K562 (cell line): Measurements from ENCODE around the gene CNDP1. TPM values are rescaled to one million over a fixed set of nuclear protein-coding genes. Genes with fewer than 3 reads are reported as not detected.

ENCODE experiments used
- ATAC-seq: fragments of 200-7000 bp; cut with Tn5 transposase; 3 replicates; pipeline ENCODE4 v1.9.1; 2020; ENCODE audit warnings: moderate library complexity
- BruUV-seq: library from RNA; stranded (reverse); fragments of 400-500 nt; replicated peaks from 2 replicates; lab custom pipeline; 2021; lab: Mats Ljungman, UMichigan
- CTCF ChIA-PET: fragments of 300-600 bp; formaldehyde crosslinking; extraction: SDS; loops from one replicate; lab custom pipeline; 2021; ENCODE audit warnings: low intra/inter-chr PET ratio; lab: Yijun Ruan, JAX
- POLR2A ChIA-PET: fragments of 300-600, 350-650 bp; sonication (Branson Sonifier 250); formaldehyde crosslinking; extraction: SDS; loops from one replicate; lab custom pipeline; 2021; ENCODE audit warnings: antibody characterized with exemption, inconsistent platforms; lab: Yijun Ruan, JAX
- DNase-seq, 4 experiments: peaks; one replicate each; pipeline versions ENCODE4 v3.0.0 to v3.0.0-alpha.2; 2011 to 2018; ENCODE audit warnings: low spot score in 3 of 4, mixed read lengths in 3 of 4; ENCODE audit errors: extremely low read depth in 1 of 4
- FAIRE-seq: peaks from 2 replicates; lab custom pipeline; 2011; peaks lifted over from hg19 to GRCh38; lab: Jason Lieb, UNC
- H2AFZ ChIP-seq: 2 replicates; pipeline ENCODE4 v1.6.0; 2011; ENCODE audit warnings: low read depth, low read length, control low read depth, inconsistent platforms
- H3K27ac ChIP-seq: fragments of 200-600 bp; 3 replicates; pipeline ENCODE4 v1.8.0; 2011; ENCODE audit warnings: low read depth, mild to moderate bottlenecking, control low read depth, inconsistent platforms, low read length, moderate library complexity, mixed read lengths; ENCODE audit errors: extremely low read depth
- H3K27me3 ChIP-seq, 2 experiments: fragments of 300-600 bp in 1 of 2; 2 replicates in 1 of 2; 3 replicates in 1 of 2; pipeline versions ENCODE4 v1.6.0 to v1.8.0; 2011; ENCODE audit warnings: inconsistent platforms in 2 of 2, low read length in 2 of 2, mild to moderate bottlenecking in 1 of 2, mixed read lengths in 1 of 2, moderate library complexity in 1 of 2; ENCODE audit not compliant: control insufficient read depth in 2 of 2, insufficient read depth in 2 of 2
- H3K36me3 ChIP-seq: fragments of 300-600 bp; 3 replicates; pipeline ENCODE4 v1.8.0; 2011; ENCODE audit warnings: mild to moderate bottlenecking, low read length, inconsistent platforms; ENCODE audit not compliant: control insufficient read depth, insufficient read depth
- H3K4me1 ChIP-seq, 2 experiments: fragments of 200-600 bp in 1 of 2; replicated peaks in 1 of 2; 2 replicates in 1 of 2; 3 replicates in 1 of 2; pipeline versions ENCODE4 v1.5.1 to v1.8.0; 2011; ENCODE audit warnings: inconsistent platforms in 2 of 2, low read length in 2 of 2, mild to moderate bottlenecking in 1 of 2, mixed read lengths in 1 of 2, moderate library complexity in 1 of 2; ENCODE audit not compliant: control insufficient read depth in 2 of 2, insufficient read depth in 2 of 2
- H3K4me2 ChIP-seq: 2 replicates; pipeline ENCODE4 v1.6.1; 2011; ENCODE audit warnings: low read length, control low read depth, inconsistent platforms, mixed read lengths; ENCODE audit not compliant: insufficient read depth
- H3K4me3 ChIP-seq: fragments of 200-600 bp; sonication (generic), shearing (Covaris generic); 2 replicates; pipeline ENCODE4 v1.5.1; 2016; ENCODE audit warnings: control low read depth, inconsistent platforms
- H3K79me2 ChIP-seq: fragments of 200-600 bp; 3 replicates; pipeline ENCODE4 v1.8.0; 2011; ENCODE audit warnings: low read length, inconsistent platforms; ENCODE audit not compliant: control insufficient read depth, insufficient read depth
- H3K9ac ChIP-seq, 2 experiments: 2 replicates each; pipeline versions ENCODE4 v1.6.0 to v1.6.1; 2011; ENCODE audit warnings: low read depth in 2 of 2, low read length in 2 of 2, control low read depth in 1 of 2, inconsistent platforms in 1 of 2, mild to moderate bottlenecking in 1 of 2, mixed read lengths in 1 of 2; ENCODE audit not compliant: insufficient read depth in 1 of 2
- H3K9me1 ChIP-seq: one replicate; pipeline ENCODE4 v1.6.0; 2011; ENCODE audit warnings: inconsistent platforms, mild to moderate bottlenecking, low read length, moderate library complexity; ENCODE audit not compliant: control insufficient read depth, insufficient read depth
- H3K9me3 ChIP-seq: replicated peaks from 2 replicates; pipeline ENCODE4 v1.5.1; 2011; ENCODE audit warnings: low read depth, low read length, inconsistent platforms; ENCODE audit not compliant: control insufficient read depth, insufficient read depth
- H4K20me1 ChIP-seq: replicated peaks from 2 replicates; pipeline ENCODE4 v1.6.1; 2011; ENCODE audit warnings: low read length, inconsistent platforms, mixed read lengths; ENCODE audit not compliant: control insufficient read depth, insufficient read depth
- CHD4 ChIP-seq: fragments of 200-600 bp; sonication (generic); IDR thresholded peaks from 3 replicates; pipeline ENCODE4 v1.6.1; 2012; ENCODE audit warnings: low read depth, mild to moderate bottlenecking, mixed read lengths, low read length, inconsistent platforms; ENCODE audit not compliant: insufficient read depth, insufficient replicate concordance, poor library complexity, severe bottlenecking
- EGR1 ChIP-seq: fragments of 450-650 bp; conservative IDR thresholded peaks from 2 replicates; pipeline ENCODE4 v1.6.1; 2017; ENCODE audit warnings: mild to moderate bottlenecking
- WGBS: fragments of 100-300 bp; shearing (Covaris generic); methylation state at CpG from one replicate; pipeline ENCODE4 v1.1.6; 2016; ENCODE audit warnings: low coverage, mixed read lengths; ENCODE audit not compliant: insufficient coverage; ENCODE audit errors: missing lambda C conversion rate; 5-methylcytosine and 5-hydroxymethylcytosine counted together
- in situ Hi-C: fragments of 300-500 bp; cut with MboI; formaldehyde crosslinking; loops from 4 replicates; pipeline ENCODE4 v1.15.0; 2018; ENCODE audit warnings: inconsistent platforms, mixed read lengths
- intact Hi-C: fragments of 100-400 bp; cut with micrococcal nuclease; formaldehyde crosslinking; loops from 2 replicates; pipeline ENCODE4 v1.14.2; 2022
- polyA plus RNA-seq, 8 experiments: library from polyadenylated mRNA; depleted of rRNA in 4 of 8; stranded (reverse) in 5 of 8; unstranded in 3 of 8; fragments of >200 nt; fragmentation: Nextera tagmentation in 2 of 8; fragmentation: Illumina TruSeq in 1 of 8; extraction: Ambion mirVana in 2 of 8; extraction: Trizol in 1 of 8; gene quantifications; 2 replicates each; pipeline versions ENCODE4 v1.2.1 to v1.2.3, GENCODE V29; 2011 to 2014; ENCODE audit warnings: inconsistent platforms in 1 of 8, missing spikeins in 1 of 8
- total RNA-seq, 7 experiments: library from RNA; depleted of rRNA in 6 of 7; stranded (reverse); fragments of >200 nt in 6 of 7; fragmentation: Illumina TruSeq in 2 of 7; extraction: Trizol in 2 of 7; gene quantifications; 2 replicates each; pipeline versions ENCODE4 v1.2.1 to v1.2.3, GENCODE V29; 2011 to 2021; ENCODE audit warnings: low replicate concordance in 1 of 7

Gene CNDP1
- total and polyA plus RNA-seq, 9 of the 15 experiments (the other 6 are each of a cell fraction or from before 2014, with no cell fraction given) = not detected

DNA sequence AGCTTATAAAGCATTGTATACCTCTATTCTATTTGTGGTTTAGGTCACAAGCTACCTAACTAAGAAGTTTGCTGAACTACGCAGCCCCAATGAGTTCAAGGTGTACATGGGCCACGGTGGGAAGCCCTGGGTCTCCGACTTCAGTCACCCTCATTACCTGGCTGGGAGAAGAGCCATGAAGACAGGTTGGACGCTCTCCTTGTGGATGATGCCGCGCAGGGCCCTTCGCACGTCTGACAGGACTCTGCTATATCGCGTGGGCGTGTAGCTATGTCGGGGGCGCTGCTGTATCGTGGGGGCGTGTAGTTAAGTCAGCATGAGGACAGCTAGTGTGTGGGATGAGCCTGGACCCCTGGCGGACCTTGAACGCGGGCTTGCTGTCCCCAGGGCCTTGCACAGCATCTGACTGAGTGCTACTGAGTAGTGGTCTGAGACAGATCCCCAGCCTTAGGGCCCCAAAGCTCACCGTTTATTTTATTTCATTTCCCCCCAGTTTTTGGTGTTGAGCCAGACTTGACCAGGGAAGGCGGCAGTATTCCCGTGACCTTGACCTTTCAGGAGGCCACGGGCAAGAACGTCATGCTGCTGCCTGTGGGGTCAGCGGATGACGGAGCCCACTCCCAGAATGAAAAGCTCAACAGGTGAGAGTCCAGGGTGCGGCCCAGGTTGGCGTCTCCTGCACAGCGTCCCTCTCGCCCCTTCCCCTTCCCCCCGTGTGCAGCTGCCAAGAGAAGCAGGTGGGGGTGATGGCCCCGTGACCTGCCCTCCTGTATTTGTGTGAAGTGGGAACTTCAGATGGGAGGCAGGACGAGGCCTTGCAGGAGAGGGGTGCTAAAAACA, 15.6 kb upstream of the CNDP1 start:
- no peak overlapping the region for H3K27ac ChIP-seq
- in situ Hi-C loops (no loop called here), intact Hi-C loops (no loop called here)
- H3K4me3 ChIP-seq = no peak overlapping the region
- H3K27me3 ChIP-seq = no peaks in the 10 kb centered on the region
- FAIRE-seq = no peak
- H3K9me3 ChIP-seq = no peaks in the 10 kb centered on the region
- H3K36me3 ChIP-seq = peaks cover 57% of the 10 kb centered on the region; the same call in 2 of the 3 replicates
- no peak overlapping the region for H3K9ac ChIP-seq
- peaks cover 0 to 3% of the 10 kb centered on the region in 2 experiments; a peak in 1 of 5 replicates for H3K4me1 ChIP-seq
- WGBS = 77% methylated on average over 23 of the region's 32 CpGs
- H4K20me1 ChIP-seq = no peaks in the 10 kb centered on the region
- POLR2A ChIA-PET = interaction anchor here (0.5 kb wide), 1 partner anchor 23 kb away, joined by 3 read pairs; the partner anchor contains the start of gene CNDP2
- H2AFZ ChIP-seq = no peak overlapping the region
- no peak overlapping the region for H3K4me2 ChIP-seq
- no peak for DNase-seq
- CTCF ChIA-PET = no interaction called here
- ATAC-seq = no peak
- no TSS peak for BruUV-seq
- no peaks in the 10 kb centered on the region for H3K79me2 ChIP-seq
- H3K9me1 ChIP-seq = peaks cover 4% of the 10 kb centered on the region
- TF ChIP-seq CHD4 (no peak), EGR1 (0 out of 2 replicates have a peak, but pooled peaks have one; percentile 11)
